ENCODE data around the gene GSC2. TPM values are rescaled to one million over a fixed set of nuclear protein-coding genes. Genes with fewer than 3 reads are reported as not detected.

The GSC2 gene
- total and polyA plus RNA-seq, 9 of the 15 experiments (the other 6 are each of a cell fraction or from before 2014, with no cell fraction given) = not detected

- no peak for TF ChIP-seq ZFP91 (CRISPR knock-in tag; IDR thresholded peaks at IDR 0.05)
- TF ChIP-seq WHSC1 (IDR thresholded peaks at IDR 0.05; ENCODE audit: low read length) = peak; percentile 77
- no peak; the same call in 1 of the 2 replicates for TF ChIP-seq SMAD2 (IDR thresholded peaks at IDR 0.05; ENCODE audit: low read depth, low read length)
- no peak for TF ChIP-seq TARDBP (IDR thresholded peaks at IDR 0.05)
- no peak for TF ChIP-seq TAF9B (IDR thresholded peaks at IDR 0.05; ENCODE audit: partially characterized antibody)
- TF ChIP-seq ZNF253 (CRISPR knock-in tag; conservative IDR thresholded peaks at IDR 0.05) = no peak
- no peak for TF ChIP-seq PRMT5 (CRISPR knock-in tag; IDR thresholded peaks at IDR 0.05)
- no peak for TF ChIP-seq ZNF707 (CRISPR knock-in tag; conservative IDR thresholded peaks at IDR 0.05)
- 0 out of 2 replicates have a peak, but pooled peaks have one; percentile 17 for TF ChIP-seq ZC3H11A (IDR thresholded peaks at IDR 0.05; ENCODE audit: low read depth, low read length)
- TF ChIP-seq SMAD4 (CRISPR knock-in tag; conservative IDR thresholded peaks at IDR 0.05) = peak; percentile 57
- TF ChIP-seq JUN (IDR thresholded peaks at IDR 0.05; ENCODE audit: borderline replicate concordance, low read depth, low read length) = peak; percentile 61
- no peak for TF ChIP-seq JUN (CRISPR knock-in tag; IDR thresholded peaks at IDR 0.05; ENCODE audit: borderline replicate concordance)
- no peak for TF ChIP-seq SAFB (IDR thresholded peaks at IDR 0.05; ENCODE audit: borderline replicate concordance, low read depth, low read length)
- TF ChIP-seq ZNF764 (CRISPR knock-in tag; IDR thresholded peaks at IDR 0.05; ENCODE audit: low read depth) = no peak
- TF ChIP-seq ZNF384 (IDR thresholded peaks at IDR 0.05; ENCODE audit: low read depth, low read length) = no peak
- no peak; the same call in 1 of the 2 replicates for TF ChIP-seq ZNF583 (CRISPR knock-in tag; IDR thresholded peaks at IDR 0.05)
- TF ChIP-seq, protein P1, sequence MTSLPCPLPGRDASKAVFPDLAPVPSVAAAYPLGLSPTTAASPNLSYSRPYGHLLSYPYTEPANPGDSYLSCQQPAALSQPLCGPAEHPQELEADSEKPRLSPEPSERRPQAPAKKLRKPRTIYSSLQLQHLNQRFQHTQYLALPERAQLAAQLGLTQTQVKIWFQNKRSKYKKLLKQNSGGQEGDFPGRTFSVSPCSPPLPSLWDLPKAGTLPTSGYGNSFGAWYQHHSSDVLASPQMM (CRISPR knock-in tag; IDR thresholded peaks at IDR 0.05) = no peak
- TF ChIP-seq SIRT6 (IDR thresholded peaks at IDR 0.05; ENCODE audit: low read depth, low read length) = no peak
- no peak for TF ChIP-seq ZNF121 (CRISPR knock-in tag; conservative IDR thresholded peaks at IDR 0.05)
- no peak for TF ChIP-seq CUX1 (CRISPR knock-in tag; IDR thresholded peaks at IDR 0.05)
- no peak for TF ChIP-seq CC2D1A (IDR thresholded peaks at IDR 0.05)
Measured at GRCh38 chr22:19179497-19180048, 29.5 kb upstream of the GSC2 start (continued).

All from K562 (cell line).